GM21360 (cell line): ENCODE results near the gene PRAMEF11.
"Not testable (repeated sequence)": the region's sequence is repeated elsewhere in the genome, so short reads cannot be mapped to it uniquely, and the experiment has no call there.

Experiments used
- ATAC-seq: cut with Tn5 transposase; IDR thresholded peaks from one replicate; pipeline ENCODE4 v1.9.1; 2021; ENCODE audit warnings: mild to moderate bottlenecking, moderate library complexity; ENCODE audit not compliant: unreplicated experiment

The PRAMEF11 gene

GRCh38 chr1:12831310-12831709 lies at the start of gene PRAMEF11:
Gene PRAMEF11, minus strand, starts transcription at chr1:12831410. Its CDS starts 2,621 bp downstream, at chr1:12828789.
- not testable (repeated sequence) for ATAC-seq

DNA sequence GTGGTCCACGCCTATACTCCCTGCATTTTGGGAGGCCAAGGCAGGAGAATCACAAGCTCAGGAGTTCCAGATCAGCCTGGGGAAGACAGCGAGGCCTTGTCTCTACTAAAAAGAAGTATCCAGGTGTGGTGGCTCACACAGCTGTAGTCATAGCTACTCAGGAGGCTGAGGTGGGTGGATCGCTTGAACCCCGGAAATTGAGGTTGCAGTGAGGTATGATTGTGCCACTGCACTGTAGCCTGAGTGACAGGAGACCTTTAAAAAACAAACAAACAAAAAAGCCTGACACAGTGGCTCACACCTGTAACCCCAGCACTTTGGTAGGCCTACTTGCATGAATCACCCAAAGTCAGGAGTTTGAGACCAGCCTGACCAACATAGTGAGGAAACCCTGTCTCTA lies 47.2 kb upstream of the PRAMEF11 start:
- not testable (repeated sequence) for ATAC-seq

DNA sequence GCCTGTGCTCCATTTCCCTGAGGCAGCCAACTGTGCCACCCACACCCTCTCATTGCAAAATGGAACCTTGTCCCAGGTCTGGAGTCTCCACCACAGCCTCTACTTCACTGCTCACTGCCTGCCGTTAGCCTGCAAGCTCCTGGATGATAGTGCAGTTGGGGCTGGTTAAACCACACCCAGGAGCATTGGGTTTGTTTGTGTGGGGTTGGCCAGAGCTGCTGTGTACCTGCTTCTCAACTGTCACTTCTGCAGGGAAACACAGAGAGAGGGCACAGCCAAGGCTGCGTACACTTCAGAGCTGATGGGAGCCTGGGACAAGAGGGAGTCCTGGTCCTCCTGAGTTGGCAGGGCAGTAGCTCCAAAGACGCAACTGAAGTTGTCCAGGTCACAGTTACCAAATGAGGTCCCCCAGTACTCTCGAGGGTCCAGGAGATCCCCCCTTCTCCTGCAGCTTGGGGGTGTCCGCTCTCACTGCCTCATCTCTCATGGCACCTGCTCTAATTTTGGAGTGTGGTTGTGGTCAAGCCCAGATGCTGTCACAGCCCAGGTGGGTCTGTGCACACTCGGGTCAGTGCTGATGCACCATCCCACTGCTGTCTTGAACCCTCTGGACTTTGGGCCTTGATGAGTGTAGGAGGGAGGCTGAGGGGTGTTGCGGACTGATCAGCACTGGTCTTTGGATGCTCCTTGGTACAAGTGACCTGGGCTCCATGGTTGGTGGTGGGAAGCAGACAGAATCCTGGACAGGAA lies 32.1 kb upstream of the PRAMEF11 start:
- ATAC-seq: not testable (repeated sequence)

DNA sequence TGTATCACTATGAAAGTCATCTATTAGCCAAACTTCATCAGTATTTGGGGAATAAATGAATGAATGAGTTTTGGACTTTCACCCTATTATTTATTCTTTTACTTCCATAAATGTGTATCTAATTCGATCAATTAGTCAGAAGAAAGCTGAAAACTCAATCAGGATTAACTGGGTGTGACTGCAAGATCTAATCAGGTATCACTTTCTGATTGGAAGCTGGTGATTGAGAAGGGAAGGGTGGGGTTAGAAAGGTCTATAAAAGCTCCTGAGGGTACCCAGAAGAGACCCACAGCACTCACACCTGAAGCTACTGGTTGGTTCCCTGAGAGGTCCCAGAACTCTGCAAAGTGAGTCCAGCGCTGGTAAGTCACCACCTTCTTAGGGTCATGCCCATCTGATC lies 25.6 kb upstream of the PRAMEF11 start, which contains the start of gene PRAMEF2:
Gene PRAMEF2 (plus strand): TSS at position 301 of the 400 bp plus-strand sequence. CDS start 1,924 bp downstream, outside the sequence.
- ATAC-seq: not testable (repeated sequence)

- ATAC-seq: no peak
These were observed 20.6 kb upstream of the PRAMEF11 start for GRCh38 chr1:12851779-12852178.

DNA sequence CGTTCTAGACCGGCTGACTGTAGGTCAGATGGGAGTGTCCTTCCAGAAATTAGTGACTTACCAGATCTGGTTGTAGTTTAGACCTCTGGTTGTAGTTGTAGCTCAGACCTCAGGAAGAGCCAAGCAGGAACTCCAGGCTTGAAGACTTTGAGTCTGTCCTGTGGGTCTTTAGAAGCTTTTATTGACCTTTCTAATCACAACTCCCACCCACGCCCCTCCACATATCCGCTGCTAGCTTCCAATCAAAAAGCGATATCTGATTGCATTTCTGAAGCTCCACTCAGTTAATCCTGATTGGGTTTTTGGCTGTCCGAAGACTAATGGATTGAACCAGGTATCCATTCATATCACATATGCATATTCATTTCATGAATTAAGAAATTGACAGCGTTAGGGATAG lies 17.4 kb upstream of the PRAMEF11 start, which contains the start of gene HNRNPCL1:
Gene HNRNPCL1 (minus strand): TSS at position 101 of the 400 bp plus-strand sequence. CDS start 431 bp downstream, outside the sequence.
- not testable (repeated sequence) for ATAC-seq

DNA sequence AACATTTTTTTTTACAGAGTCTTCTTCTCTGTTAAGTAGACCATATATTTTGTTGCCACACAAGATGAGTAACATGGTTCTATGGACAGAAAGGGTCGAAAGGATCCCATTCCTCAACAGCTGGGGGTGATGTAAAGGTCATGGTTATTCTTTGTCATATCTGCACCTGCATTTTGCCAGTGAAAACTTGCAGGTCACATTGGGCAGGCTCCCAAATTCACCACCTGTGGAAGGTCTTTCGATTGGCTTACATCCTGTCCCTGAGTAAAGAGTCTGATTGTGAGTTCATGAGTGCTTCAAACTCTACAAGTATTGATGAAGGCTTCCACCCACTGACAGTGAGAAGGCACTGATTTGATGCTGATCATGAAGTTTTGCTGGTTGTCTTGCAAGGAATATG lies 2.0 kb upstream of the PRAMEF11 start:
- ATAC-seq: not testable (repeated sequence)

DNA sequence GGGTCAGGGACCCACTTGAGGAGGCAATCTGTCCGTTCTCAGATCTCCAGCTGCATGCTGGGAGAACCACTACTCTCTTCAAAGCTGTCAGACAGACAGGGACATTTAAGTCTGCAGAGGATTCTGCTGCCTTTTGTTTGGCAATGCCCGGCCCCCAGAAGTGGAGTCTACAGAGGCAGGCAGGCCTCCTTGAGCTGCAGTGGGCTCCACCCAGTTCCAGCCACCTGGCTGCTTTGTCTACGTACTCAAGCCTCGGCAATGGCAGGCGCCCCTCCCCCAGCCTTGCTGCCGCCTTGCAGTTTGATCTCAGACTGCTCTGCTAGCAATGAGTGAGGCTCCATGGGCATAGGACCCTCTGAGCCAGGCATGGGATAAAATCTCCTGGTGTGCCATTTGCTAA lies 12.1 kb downstream of the PRAMEF11 start:
- ATAC-seq: not testable (repeated sequence)

GRCh38 chr1:12811409-12811784 lies 19.8 kb downstream of the PRAMEF11 start:
- no peak for ATAC-seq

DNA sequence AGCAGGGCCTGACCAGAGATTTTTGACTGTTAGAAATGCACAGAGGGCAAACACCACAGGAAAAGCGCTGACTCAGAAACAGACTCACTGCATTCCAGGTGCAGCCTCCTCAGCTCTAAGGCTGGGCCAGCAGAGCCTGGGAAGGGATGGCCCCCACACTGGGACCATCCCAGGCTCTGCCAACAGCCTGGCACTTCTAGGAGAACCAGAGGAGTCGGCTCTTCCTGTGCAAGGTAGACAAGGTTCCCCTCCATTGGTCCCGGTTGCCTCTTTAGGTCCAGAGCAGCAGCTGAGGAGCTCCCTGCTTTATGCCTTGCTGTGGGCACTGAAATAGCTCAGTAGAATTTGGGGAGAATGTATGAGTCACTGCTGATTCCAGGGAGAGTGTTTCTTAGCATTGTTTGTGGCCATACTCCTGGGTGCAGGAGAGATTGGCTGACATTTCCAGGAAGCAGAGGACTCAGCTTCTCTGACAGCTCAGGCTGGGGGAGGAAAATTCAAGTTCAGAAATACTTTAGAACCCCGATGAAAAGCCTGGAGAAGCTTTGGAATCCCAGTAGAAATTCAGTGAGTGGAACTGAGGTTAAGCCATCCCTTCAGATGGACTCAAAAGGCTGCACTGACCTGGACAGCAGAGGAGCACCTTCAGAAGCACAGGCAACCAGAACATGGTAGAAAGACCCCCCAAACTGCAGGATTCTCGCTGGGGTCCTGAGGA lies 20.4 kb downstream of the PRAMEF11 start:
- no peak for ATAC-seq

DNA sequence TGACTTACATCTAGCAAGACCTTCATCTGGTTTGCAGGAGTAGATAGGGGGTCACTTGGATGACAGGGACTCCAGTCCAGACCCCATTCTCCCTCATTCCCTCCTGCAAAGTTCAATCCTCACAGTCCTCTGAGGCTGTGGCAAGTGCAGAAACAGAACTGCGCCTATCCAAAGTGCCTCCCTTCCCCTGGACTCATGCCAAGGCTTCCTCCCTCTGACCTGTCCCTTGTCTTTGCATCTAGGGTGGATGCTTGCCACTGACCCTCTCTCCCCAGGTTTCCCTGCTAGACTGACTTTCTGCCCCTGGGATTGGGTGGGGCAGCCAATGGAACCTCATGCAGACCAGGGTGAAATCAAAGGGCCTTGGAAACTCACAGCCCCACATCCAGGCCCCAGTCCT lies 21.3 kb downstream of the PRAMEF11 start:
- no peak for ATAC-seq

DNA sequence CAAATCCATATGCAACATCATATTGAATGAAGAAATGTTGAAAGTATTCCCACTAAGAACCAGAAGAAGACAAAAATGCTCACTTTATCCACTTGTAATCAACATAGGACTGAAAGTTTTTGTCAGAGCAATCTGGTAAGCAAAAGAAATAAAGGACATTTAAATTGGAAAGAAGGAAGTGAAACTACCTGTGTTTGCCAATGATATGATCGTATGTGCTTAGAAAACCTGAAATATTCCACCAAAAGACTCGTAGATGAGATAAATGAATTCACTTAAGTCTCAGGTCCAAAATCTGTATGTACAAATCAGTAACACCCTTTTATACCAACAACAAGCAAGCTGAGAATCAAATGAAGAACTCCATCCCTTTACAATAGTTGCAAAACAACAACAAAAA lies 31.5 kb downstream of the PRAMEF11 start:
- no peak for ATAC-seq

- ATAC-seq: no peak
These were observed 32.3 kb downstream of the PRAMEF11 start for GRCh38 chr1:12798911-12799310.

DNA sequence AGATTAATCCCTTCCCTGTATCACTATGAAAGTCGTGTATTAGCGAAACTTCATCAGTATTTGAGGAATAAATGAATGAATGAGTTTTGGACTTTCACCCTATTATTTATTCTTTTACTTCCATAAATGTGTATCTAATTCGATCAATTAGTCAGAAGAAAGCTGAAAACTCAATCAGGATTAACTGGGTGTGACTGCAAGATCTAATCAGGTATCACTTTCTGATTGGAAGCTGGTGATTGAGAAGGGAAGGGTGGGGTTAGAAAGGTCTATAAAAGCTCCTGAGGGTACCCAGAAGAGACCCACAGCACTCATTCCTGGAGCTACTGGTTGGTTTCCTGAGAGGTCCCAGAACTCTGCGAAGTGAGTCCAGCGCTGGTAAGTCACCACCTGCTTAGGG lies 40.1 kb downstream of the PRAMEF11 start, which contains the start of gene PRAMEF1:
Gene PRAMEF1 (plus strand): TSS at position 301 of the 400 bp plus-strand sequence. CDS start 1,831 bp downstream, outside the sequence.
- not testable (repeated sequence) for ATAC-seq

DNA sequence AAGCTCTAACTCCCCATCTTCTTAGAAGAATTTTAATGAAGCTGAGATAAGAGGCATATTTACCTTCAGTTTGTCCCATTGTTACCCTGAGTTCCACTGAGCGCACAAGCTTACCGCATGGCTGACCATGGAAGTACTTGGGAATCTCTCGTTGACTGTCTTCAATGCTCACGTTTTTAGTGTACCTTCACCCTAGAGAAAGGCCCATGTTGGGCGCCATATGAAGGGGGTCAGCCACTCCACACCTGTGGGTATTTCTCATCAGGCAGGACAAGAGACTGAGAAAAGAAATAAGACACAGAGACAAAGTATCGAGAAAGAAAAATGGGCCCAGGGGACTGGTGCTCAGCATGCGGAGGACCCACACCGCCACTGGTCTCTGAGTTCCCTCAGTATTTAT lies 46.5 kb downstream of the PRAMEF11 start:
- not testable (repeated sequence) for ATAC-seq

- ATAC-seq: not testable (repeated sequence)
These were observed 47.4 kb downstream of the PRAMEF11 start for GRCh38 chr1:12783783-12784182.

DNA sequence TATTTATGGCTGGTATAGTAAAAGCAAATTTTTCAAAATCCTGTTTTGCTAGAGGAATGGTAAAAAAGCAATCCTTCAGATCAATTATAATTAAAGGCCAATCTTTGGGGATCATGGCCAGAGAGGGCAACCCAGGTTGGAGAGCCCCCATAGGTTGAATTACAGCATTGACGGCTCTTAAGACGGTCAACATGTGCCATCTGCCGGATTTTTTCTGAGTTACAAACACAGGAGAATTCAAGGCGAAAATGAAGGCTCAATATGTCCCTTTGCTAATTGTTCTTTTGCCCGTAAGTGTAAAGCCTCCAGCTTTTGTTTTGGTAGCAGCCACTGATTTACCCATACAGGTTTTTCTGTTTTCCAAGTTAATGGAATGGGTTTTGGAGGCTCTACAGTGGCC lies 49.7 kb downstream of the PRAMEF11 start:
- not testable (repeated sequence) for ATAC-seq

DNA sequence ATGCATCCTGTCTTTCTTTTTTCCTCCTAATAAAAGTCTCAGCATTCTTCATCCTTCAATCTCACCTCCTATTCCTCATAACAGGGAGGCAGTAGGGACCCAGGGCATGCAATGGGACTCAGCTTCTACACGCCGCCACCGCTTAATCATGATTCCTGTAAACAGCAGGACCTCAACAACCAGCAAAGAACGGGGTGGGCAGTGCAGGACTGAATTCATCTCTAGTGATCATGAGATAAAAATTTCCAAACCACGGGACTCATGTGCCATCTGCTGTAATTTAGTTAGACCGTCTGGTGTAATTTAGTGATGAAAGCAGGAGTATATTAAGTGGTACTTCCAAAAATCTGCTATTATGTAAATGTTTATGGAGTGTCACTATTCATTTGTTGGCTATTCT lies 52.3 kb downstream of the PRAMEF11 start:
- no peak for ATAC-seq

GRCh38 chr1:12778061-12778460 lies 53.1 kb downstream of the PRAMEF11 start:
- ATAC-seq: no peak

GRCh38 chr1:12776801-12777557 lies 54.2 kb downstream of the PRAMEF11 start:
- ATAC-seq: no peak

DNA sequence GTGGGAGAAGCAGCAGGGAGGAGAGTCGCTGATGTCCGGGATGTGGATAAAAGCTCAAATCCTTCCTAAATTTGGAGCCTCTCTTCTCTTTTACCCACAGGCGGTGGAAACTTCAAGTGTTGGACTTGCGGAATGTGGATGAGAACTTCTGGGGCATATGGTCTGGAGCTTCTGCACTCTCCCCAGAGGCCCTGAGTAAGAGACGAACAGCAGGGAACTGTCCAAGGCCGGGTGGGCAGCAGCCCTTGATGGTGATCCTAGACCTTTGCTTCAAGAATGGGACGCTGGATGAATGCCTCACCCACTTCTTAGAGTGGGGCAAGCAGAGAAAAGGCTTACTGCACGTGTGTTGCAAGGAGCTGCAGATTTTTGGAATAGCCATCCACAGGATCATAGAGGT lies 55.8 kb downstream of the PRAMEF11 start:
- ATAC-seq: no peak
